HG03095 (cell line): ENCODE measurements around the gene MRPL40.

ENCODE experiments used
- ATAC-seq: cut with Tn5 transposase; IDR thresholded peaks from one replicate; pipeline ENCODE4 v1.9.1; 2021; ENCODE audit warnings: moderate library complexity; ENCODE audit not compliant: unreplicated experiment

Gene MRPL40

GRCh38 chr22:19479355-19480172 is 47.2 kb downstream of the MRPL40 start, which contains the start of gene CDC45:
CDC45 (plus strand) TSS chr22:19479920; CDS start chr22:19479969, 49 bp downstream.
- peak; percentile 79 for ATAC-seq

- ATAC-seq: no peak
Observed at GRCh38 chr22:19480173-19480568, 47.8 kb downstream of the MRPL40 start.

GRCh38 chr22:19480789-19481188 is 48.4 kb downstream of the MRPL40 start:
- no peak for ATAC-seq

- no peak for ATAC-seq
Observed at GRCh38 chr22:19482297-19482696, 50.0 kb downstream of the MRPL40 start.

- ATAC-seq: no peak
Observed at GRCh38 chr22:19483481-19484244, 51.3 kb downstream of the MRPL40 start.
